Activated CD8-positive, alpha-beta T cell treated with anti-CD3 and anti-CD28 coated beads, Interleukin-2, amount 10 ng/mL, durations not matched to agents 7 days and 5 days (primary cell): ENCODE results near the gene KLHL14. TPM values are rescaled to one million over a fixed set of nuclear protein-coding genes. Genes with fewer than 3 reads are reported as not detected.

ENCODE experiments used
- ATAC-seq: fragments of 150-1000 bp; cut with Tn5 transposase; one replicate; pipeline ENCODE4 v1.10.0; 2021; ENCODE audit warnings: moderate library complexity
- CTCF ChIA-PET: fragments of 350-600 bp; sonication (Branson Sonifier 250); formaldehyde crosslinking; loops from one replicate; lab custom pipeline; 2021; ENCODE audit warnings: antibody characterized with exemption; lab: Charles Lee
- POLR2A ChIA-PET: fragments of 350-600 bp; sonication (Branson Sonifier 250); formaldehyde crosslinking; loops from one replicate; lab custom pipeline; 2021; ENCODE audit warnings: antibody characterized with exemption; lab: Charles Lee
- DNase-seq: peaks from one replicate; pipeline ENCODE4 v3.0.0-alpha.2; 2020
- H3K27ac Mint-ChIP-seq: one replicate; pipeline ENCODE4 v1.8.0; 2021; ENCODE audit warnings: mild to moderate bottlenecking, mixed read lengths
- H3K27me3 Mint-ChIP-seq: one replicate; pipeline ENCODE4 v1.8.0; 2021; ENCODE audit warnings: low read depth, mixed read lengths
- H3K36me3 Mint-ChIP-seq: one replicate; pipeline ENCODE4 v1.8.0; 2021; ENCODE audit warnings: low read depth, mixed read lengths
- H3K4me1 Mint-ChIP-seq: one replicate; pipeline ENCODE4 v1.8.0; 2021; ENCODE audit warnings: low read depth, mixed read lengths
- H3K4me3 Mint-ChIP-seq: one replicate; pipeline ENCODE4 v1.8.0; 2021; ENCODE audit warnings: mild to moderate bottlenecking, mixed read lengths
- H3K9me3 Mint-ChIP-seq: one replicate; pipeline ENCODE4 v1.8.0; 2022; ENCODE audit warnings: mixed read lengths; ENCODE audit not compliant: insufficient read depth
- total RNA-seq, 2 experiments: library from RNA; stranded (reverse); gene quantifications; one replicate each; pipeline ENCODE4 v1.2.3, GENCODE V29; 2021

The KLHL14 gene, protein sequence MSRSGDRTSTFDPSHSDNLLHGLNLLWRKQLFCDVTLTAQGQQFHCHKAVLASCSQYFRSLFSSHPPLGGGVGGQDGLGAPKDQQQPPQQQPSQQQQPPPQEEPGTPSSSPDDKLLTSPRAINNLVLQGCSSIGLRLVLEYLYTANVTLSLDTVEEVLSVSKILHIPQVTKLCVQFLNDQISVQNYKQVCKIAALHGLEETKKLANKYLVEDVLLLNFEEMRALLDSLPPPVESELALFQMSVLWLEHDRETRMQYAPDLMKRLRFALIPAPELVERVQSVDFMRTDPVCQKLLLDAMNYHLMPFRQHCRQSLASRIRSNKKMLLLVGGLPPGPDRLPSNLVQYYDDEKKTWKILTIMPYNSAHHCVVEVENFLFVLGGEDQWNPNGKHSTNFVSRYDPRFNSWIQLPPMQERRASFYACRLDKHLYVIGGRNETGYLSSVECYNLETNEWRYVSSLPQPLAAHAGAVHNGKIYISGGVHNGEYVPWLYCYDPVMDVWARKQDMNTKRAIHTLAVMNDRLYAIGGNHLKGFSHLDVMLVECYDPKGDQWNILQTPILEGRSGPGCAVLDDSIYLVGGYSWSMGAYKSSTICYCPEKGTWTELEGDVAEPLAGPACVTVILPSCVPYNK
- total RNA-seq, result not detected

DNA sequence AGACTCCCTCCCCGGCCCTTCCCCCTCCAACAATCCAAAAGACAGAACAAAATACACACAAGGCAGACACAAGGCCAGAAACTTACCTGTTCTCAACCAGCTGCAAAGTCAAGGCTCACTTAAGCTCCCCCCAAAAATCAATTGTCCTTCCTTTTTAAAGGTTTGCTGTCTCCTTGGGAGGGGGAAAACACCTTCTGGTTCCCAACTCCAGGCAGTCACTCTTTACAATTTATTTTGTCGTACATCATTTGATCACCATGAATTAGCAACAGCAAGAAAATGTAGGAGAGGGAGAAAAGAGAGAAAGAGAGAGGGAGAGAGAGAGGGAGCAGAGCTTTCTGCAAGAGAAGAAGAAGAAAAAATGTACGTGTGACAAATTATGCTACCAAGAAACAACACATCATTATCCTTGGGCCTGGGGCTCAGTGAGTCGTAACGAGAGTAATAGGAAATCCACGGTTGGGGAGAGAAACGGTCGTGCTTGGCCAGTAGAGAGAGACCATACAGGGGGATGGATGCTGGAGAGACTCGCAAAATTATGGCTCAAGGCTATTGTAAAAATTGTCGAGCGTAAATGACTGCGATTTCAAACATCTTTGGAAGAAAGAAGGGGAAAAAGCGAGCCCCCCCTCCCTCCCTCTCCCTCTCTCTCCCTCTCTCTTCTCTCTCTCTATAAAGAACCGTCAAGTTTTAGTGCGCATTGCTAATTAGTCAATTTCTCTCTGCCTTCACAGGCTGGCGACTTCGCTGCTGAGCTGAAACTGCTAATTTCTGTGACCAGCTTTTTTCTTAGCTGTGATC lies at the start of gene KLHL14:
KLHL14 (minus strand) TSS at position 443 of the 801 bp plus-strand sequence. CDS start 2,432 bp downstream, outside the sequence.
- ATAC-seq, result no peak
- H3K27ac Mint-ChIP-seq, result no peak within 1 kb of the TSS
- no peaks in the 10 kb centered on the region for H3K36me3 Mint-ChIP-seq
- ChIA-PET POLR2A (no interaction called here), CTCF (no interaction called here)
- H3K9me3 Mint-ChIP-seq, result no peaks in the 10 kb centered on the region
- no peaks in the 10 kb centered on the region for H3K4me1 Mint-ChIP-seq
- no peak within 1 kb of the TSS for H3K4me3 Mint-ChIP-seq
- H3K27me3 Mint-ChIP-seq, result peaks cover 46% of the 10 kb centered on the region
- no peak for DNase-seq

DNA sequence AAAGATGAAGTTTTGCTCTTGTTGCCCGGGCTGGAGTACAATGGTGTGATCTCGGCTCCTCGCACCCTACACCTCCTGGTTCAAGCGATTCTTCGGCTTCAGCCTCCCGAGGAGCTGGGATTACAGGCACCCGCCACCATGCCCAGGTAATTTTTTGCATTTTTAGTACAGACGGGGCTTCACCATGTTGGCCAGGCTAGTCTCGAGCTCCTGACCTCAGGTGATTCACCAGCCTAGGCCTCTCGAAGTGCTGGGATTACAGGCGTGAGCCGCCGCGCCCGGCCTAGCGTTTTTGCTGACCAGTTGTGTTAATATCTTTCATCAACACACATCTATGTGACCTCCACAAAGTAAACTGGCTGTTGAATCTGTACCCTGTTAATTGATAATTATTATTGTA lies 49.4 kb upstream of the KLHL14 start:
- Mint-ChIP-seq H3K36me3 (no peaks in the 10 kb centered on the region), H3K27ac (no peak overlapping the region), H3K4me1 (no peaks in the 10 kb centered on the region), H3K9me3 (no peaks in the 10 kb centered on the region), H3K27me3 (no peaks in the 10 kb centered on the region), H3K4me3 (no peak overlapping the region)
- ChIA-PET CTCF (no interaction called here), POLR2A (no interaction called here)
- ATAC-seq, result no peak
- DNase-seq, result no peak

DNA sequence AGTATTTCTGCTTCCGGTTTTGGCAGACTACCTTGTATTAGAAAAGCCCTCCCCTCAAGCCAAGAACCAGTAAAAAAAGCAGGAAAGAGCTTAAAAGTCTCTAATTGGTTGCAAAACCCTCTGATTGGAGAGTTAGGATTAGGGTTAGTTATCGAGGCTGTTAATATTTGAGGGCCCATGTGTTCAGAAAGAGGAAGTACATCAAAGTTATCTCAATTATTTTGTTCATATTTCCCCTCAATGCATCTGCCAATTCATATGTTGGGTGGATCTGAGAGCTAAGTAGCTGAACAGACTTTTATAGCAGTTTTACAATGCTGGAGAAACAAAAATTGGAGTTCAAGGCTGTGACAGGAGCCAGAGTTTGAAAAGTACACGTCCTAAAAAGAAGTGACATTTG lies 43.1 kb upstream of the KLHL14 start:
- no peaks in the 10 kb centered on the region for H3K9me3 Mint-ChIP-seq
- CTCF ChIA-PET, result no interaction called here
- no peak overlapping the region for H3K4me3 Mint-ChIP-seq
- no peaks in the 10 kb centered on the region for H3K27me3 Mint-ChIP-seq
- POLR2A ChIA-PET, result no interaction called here
- DNase-seq, result no peak
- no peak for ATAC-seq
- no peaks in the 10 kb centered on the region for H3K4me1 Mint-ChIP-seq
- no peak overlapping the region for H3K27ac Mint-ChIP-seq
- no peaks in the 10 kb centered on the region for H3K36me3 Mint-ChIP-seq

DNA sequence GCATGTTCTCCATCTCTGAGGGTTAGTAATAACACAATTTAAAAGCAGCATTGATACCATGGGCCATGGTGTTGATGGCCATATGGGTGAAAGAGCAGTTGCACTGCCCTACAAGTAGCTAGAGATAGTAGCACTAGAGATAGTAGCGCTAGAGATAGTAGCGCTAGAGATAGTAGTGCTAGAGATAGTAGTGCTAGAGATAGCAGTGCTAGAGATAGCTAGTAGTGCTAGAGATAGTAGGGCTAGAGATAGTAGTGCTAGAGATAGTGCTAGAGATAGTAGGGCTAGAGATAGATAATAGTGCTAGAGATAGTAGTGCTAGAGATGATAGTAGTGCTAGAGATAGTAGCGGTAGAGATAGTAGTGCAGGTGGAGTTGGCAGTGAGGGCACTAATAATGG lies 39.5 kb upstream of the KLHL14 start:
- Mint-ChIP-seq H3K9me3 (no peaks in the 10 kb centered on the region), H3K4me3 (no peak overlapping the region), H3K27ac (no peak overlapping the region), H3K27me3 (no peaks in the 10 kb centered on the region), H3K36me3 (no peaks in the 10 kb centered on the region), H3K4me1 (no peaks in the 10 kb centered on the region)
- CTCF ChIA-PET, result no interaction called here
- ATAC-seq, result no peak
- DNase-seq, result no peak
- POLR2A ChIA-PET, result no interaction called here

DNA sequence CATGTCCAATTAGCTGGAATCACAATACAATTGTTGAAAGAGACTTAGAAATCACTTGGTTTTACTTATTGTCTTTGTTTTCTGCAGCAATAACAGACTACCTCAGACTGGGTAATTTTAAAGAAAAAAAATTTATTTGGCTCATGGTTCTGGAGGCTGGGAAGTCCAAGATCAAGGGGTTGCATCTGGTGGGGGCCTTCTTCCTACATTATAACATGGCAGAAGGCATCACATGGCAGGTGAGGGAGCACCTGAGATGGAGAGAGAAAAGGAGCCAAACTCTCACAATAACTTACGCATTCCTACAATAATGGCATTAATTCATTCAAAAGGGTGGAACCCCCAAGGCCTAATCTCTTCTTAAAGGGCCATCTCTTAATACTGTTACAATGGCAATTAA lies 37.5 kb upstream of the KLHL14 start:
- Mint-ChIP-seq H3K27me3 (no peaks in the 10 kb centered on the region), H3K4me3 (no peak overlapping the region), H3K27ac (no peak overlapping the region), H3K4me1 (no peaks in the 10 kb centered on the region), H3K9me3 (no peaks in the 10 kb centered on the region), H3K36me3 (no peaks in the 10 kb centered on the region)
- DNase-seq, result no peak
- CTCF ChIA-PET, result no interaction called here
- ATAC-seq, result no peak
- POLR2A ChIA-PET, result interaction anchor here (0.6 kb wide), 1 partner anchor 55 kb away, joined by 4 read pairs; no protein-coding TSS in a partner anchor

DNA sequence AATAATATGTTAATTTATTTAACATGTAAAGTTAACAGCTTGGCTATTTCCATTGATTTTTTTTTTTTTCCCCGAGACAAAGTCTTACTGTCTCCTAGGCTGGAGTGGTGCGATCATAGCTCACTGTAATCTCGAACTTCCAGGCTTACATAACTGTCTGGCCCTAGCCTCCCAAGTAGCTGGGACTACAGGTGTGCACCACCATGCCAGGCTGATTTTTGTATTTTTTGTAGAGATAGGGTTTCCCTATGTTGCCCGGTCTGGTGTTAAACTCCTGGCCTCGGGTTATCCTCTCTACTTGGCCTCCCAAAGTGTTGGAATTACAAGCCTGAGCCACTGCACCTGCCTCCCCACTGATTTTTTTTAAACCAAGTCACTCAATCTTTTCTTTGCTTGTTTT lies 32.5 kb upstream of the KLHL14 start:
- DNase-seq, result no peak
- no peaks in the 10 kb centered on the region for H3K36me3 Mint-ChIP-seq
- no peaks in the 10 kb centered on the region for H3K9me3 Mint-ChIP-seq
- H3K27ac Mint-ChIP-seq, result no peak overlapping the region
- no peaks in the 10 kb centered on the region for H3K27me3 Mint-ChIP-seq
- ATAC-seq, result no peak
- no peak overlapping the region for H3K4me3 Mint-ChIP-seq
- ChIA-PET POLR2A (no interaction called here), CTCF (no interaction called here)
- no peaks in the 10 kb centered on the region for H3K4me1 Mint-ChIP-seq

DNA sequence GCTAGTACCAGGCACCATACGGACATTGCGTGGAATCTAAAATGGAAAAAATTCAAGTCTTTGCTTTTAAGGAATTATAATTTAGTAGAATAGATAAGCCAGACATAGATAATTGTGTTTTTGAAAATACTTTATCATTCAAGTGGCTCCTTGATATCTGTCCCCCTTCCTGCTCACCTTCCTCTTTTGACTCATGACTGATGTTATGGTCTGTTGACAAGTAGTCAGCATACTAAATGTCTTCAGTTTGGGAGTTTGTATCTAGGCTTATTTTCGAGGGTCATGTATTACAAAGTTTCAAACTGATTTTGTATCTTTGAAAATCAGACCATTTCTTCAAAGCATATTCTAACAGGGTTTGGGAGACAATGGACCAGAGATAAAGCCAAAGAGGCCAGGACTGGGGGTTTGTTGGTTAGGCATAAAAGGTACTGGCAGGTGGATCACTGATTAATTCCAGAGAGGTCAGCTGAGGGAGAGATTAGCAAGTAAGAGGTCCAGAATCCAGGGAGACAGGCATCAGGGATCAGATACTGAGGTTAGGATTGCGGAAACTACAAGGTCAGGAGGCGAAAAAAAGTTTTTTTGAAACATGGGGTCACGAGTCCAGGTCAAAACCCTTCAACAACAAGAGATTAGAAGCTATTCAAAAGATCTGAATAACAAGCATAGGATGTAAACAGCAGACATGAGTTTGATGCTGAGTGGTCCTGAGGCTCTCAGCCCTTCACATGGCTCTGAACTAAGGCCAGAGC lies 31.5 kb upstream of the KLHL14 start:
- H3K27ac Mint-ChIP-seq, result no peak overlapping the region

DNA sequence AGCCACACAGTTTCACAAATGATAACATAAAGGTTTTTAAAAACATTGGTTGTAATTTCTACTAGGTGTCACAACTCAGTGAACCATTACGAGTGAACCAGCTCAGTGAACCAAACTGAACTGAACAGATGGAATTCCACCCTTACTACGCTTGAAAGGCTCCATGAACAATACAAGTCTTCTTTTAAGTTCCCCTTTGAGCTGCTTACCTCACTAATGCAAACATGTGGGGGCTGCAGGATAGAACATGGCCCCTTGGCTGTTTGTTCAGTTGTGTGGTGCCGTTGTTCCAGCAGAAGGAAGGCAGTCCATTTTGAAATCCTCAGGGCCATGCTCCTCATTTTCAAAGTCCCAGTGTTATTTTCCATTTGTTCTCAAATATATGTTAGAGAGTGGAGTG lies 30.7 kb upstream of the KLHL14 start:
- Mint-ChIP-seq H3K9me3 (no peaks in the 10 kb centered on the region), H3K4me3 (no peak overlapping the region), H3K4me1 (no peaks in the 10 kb centered on the region), H3K36me3 (no peaks in the 10 kb centered on the region), H3K27me3 (no peaks in the 10 kb centered on the region), H3K27ac (no peak overlapping the region)
- DNase-seq (no peak), ATAC-seq (no peak)
- CTCF ChIA-PET, result no interaction called here
- POLR2A ChIA-PET, result no interaction called here

More for the DNA sequence above, 31.5 kb upstream of the KLHL14 start:
- H3K4me3 Mint-ChIP-seq, result no peak overlapping the region
- H3K27me3 Mint-ChIP-seq, result no peaks in the 10 kb centered on the region
- no peak for ATAC-seq
- DNase-seq, result no peak
- ChIA-PET CTCF (no interaction called here), POLR2A (no interaction called here)
- H3K4me1 Mint-ChIP-seq, result no peaks in the 10 kb centered on the region
- no peaks in the 10 kb centered on the region for H3K36me3 Mint-ChIP-seq
- no peaks in the 10 kb centered on the region for H3K9me3 Mint-ChIP-seq

DNA sequence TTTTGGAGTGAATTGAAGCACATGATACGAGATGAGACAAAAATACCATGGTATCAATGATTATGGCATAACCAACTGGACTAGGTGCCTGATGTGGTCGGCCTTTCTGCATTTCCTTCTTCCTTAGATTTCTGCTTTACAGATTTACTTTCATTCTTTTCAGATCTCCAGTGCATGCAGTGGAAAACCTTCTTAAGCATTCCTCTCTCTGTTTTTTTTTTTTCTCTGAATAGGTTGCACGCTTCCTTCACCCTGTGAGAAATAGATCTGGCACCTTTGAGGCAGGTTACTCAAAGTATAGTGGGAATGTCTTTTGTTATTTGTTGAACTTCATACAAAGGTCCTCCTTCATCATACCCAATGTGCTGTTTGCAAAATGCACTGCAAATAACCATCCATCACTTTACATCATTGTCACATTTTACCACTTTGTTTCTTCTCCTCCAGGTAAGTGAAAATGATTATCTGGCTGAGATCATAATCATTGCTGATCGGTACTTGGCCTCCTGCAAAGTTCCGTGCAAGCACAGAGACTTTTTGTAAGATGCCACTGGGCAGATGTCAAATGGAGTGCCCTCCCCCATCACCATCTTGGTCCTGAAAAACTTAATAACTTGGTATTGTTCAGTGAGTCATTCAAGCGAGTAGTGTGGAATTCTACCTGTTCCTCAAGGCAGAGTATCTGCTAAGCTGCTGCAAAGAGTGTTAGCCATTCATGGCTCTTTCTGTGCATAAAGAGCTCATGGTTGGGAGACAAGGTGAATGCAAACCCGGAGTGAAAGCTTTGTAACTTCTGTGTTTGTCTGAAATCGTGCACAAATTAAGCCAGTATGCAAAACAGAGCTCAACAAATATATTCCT lies 30.0 kb upstream of the KLHL14 start:
- Mint-ChIP-seq H3K9me3 (no peaks in the 10 kb centered on the region), H3K27ac (no peak overlapping the region), H3K27me3 (no peaks in the 10 kb centered on the region), H3K36me3 (no peaks in the 10 kb centered on the region), H3K4me1 (no peaks in the 10 kb centered on the region), H3K4me3 (no peak overlapping the region)
- DNase-seq (no peak), ATAC-seq (no peak)
- CTCF ChIA-PET, result no interaction called here
- POLR2A ChIA-PET, result no interaction called here

DNA sequence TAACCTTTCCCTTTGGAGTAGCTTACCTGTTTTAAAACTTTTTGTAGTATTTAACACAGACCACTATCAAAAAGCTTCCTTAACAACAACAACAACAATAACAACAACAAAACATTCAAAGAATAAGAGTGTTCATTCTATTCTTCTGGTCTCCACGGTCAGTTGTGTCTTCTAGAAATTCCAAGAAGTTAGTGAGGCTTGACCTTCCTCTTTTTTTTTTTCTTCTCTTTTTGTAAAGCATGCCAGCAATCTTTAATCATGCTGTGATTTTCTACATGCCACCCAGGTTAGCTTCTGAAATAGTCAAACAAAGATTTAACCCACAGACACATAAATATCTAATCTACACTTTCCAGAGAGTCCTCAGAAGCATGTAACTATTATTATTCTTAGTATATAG lies 28.4 kb upstream of the KLHL14 start:
- no peak for DNase-seq
- Mint-ChIP-seq H3K4me1 (no peaks in the 10 kb centered on the region), H3K4me3 (no peak overlapping the region), H3K27ac (no peak overlapping the region), H3K27me3 (no peaks in the 10 kb centered on the region), H3K36me3 (no peaks in the 10 kb centered on the region), H3K9me3 (peaks cover 2% of the 10 kb centered on the region)
- ATAC-seq, result no peak
- ChIA-PET CTCF (no interaction called here), POLR2A (interaction anchor here (0.7 kb wide), 1 partner anchor 1852 kb away, joined by 3 read pairs; no protein-coding TSS in a partner anchor)
